Esophagus muscularis mucosa (tissue), 3 donors: ENCODE results near the gene MACROD2.

Source experiments
- CTCF ChIP-seq, 3 experiments: fragments of 200-600 bp in 2 of 3; fragments of 450-650 bp in 1 of 3; sonication (generic) in 2 of 3; IDR thresholded peaks; one replicate each; pipeline ENCODE4 v1.5.1; 2017 to 2019; ENCODE audit warnings: antibody characterized with exemption in 3 of 3, mild to moderate bottlenecking in 2 of 3, moderate library complexity in 1 of 3
- POLR2A ChIP-seq: fragments of 450-650 bp; IDR thresholded peaks from one replicate; pipeline ENCODE4 v1.6.1; 2017; ENCODE audit warnings: antibody characterized with exemption, moderate library complexity, mild to moderate bottlenecking, low read depth

GRCh38 chr20:15098351-15098750, 1103.0 kb downstream of the MACROD2 start:
- TF ChIP-seq CTCF (IDR thresholded peaks at IDR 0.05) (no peak), POLR2A (no peak)
